HG03558 (cell line): Measurements from ENCODE around the gene C1orf146.
"Not testable (repeated sequence)": the region's sequence is repeated elsewhere in the genome, so short reads cannot be mapped to it uniquely, and the experiment has no call there.

Source experiments
- ATAC-seq: cut with Tn5 transposase; IDR thresholded peaks from one replicate; pipeline ENCODE4 v1.9.1; 2021; ENCODE audit warnings: moderate number of reproducible peaks; ENCODE audit not compliant: unreplicated experiment; ENCODE audit errors: extremely low read depth

C1orf146 gene

DNA sequence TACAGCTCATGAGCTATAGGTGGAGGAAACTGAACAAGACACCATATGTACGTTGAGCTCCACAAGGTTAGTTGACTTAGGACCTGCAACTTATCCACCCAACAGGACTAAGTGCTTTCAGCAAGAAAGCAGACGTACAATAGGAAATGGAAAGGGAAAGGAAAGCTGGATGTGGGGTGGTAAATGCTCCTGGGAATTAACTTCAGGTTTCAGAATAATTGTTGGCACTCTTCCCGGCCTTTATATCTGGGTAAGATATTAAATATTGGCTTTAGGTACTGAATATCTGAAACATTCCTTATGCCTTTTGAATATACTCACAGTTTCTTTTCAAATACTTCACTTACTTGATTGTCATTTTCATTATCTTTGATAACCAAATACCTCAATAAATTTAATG is 44.8 kb downstream of the C1orf146 start:
- no peak for ATAC-seq

DNA sequence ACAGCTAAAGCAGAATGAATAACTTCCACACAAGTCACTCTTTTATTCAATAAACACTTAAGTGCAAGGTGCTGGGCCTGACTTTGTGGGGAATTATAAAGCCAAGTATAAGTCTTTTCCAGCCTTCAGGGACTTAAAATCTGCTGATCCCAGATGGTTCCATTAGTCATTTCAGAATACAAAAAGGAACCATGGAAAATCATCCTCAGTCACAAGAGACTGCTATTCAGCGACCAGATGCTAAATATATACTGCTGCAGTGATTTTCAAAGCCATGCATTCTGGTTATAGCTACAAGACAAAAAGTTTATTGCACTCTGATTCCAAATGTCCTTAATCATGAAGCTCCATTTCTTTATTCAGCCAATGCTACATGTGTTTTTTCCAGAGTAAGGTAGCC is 55.3 kb downstream of the C1orf146 start:
- no peak for ATAC-seq

GRCh38 chr1:92274939-92275338 is 57.2 kb downstream of the C1orf146 start:
- ATAC-seq, result no peak

DNA sequence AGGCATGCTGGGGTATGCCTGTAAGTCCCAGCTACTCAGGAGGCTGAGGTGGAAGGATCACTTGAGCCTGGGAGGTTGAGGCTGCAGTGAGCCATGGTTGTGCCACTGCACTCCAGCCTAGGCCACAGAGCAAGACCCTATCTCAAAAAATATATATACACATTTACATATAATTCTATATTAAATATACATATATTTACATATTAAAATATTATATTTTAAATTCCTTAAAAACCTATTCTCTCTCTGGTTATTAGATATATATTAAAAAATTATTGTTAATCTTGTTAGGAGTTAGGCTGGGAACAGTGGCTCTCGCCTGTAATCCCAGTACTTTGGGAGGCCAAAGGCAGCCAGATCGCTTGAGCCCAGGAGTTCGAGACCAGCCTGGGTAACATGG is 58.4 kb downstream of the C1orf146 start:
- ATAC-seq, result no peak

GRCh38 chr1:92277105-92277723 is 59.5 kb downstream of the C1orf146 start:
- no peak for ATAC-seq

DNA sequence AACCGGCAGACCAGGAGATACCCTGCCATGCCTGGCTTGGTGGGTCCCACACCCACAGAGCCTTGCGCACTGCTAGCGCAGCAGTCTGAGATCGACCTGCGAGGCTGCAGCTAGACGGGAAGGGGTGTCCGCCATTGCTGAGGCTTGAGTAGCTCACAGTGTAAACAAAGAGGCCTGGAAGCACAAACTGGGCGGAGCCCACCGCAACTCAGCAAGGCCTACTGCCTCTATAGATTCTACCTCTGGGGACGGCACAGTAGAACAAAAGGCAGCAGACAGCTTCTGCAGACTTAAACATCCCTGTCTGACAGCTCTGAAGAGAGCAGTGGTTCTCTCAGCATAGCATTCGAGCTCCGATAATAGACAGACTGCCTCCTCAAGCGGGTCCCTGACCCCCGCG is 62.1 kb downstream of the C1orf146 start:
- not testable (repeated sequence) for ATAC-seq

GRCh38 chr1:92281411-92281810 is 63.7 kb downstream of the C1orf146 start:
- ATAC-seq, result not testable (repeated sequence)

DNA sequence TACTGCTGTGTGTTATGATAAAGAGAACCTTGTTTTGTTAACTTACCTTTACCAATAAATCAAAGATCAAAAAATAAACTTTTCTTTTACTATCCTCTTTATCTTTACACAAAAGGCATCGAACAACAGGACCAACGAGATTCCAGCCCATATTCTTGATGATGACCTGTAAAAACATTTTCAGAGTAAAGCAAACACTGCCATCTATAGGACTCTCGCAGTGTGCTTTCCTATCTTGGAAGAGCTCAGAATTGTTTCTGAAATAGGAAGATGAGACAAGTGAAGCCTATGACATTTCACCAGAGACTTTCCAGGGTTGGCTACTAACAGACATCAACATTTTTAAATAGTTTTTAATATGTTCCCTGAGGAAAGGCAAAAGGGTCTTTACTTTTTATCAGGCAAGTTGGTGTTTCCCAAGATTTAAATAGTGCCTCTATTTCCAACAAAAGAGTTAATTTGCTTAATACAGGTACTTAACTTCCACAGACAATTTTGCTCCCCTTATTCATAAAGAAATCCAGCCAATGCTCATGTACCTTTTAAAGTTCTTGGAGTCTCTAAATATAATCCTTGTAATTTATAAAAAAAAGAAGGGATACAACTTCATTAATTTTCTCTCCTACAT is 73.8 kb downstream of the C1orf146 start:
- no peak for ATAC-seq
